HepG2 (cell line): ENCODE results near the gene LRRC55. TPM values are rescaled to one million over a fixed set of nuclear protein-coding genes. Genes with fewer than 3 reads are reported as not detected.

ENCODE experiments used
- ATAC-seq: fragments of 200-7000 bp; cut with Tn5 transposase; 3 replicates; pipeline ENCODE4 v1.9.1; 2020; ENCODE audit warnings: mild to moderate bottlenecking, moderate library complexity
- BruUV-seq: library from RNA; stranded (reverse); fragments of 400-500 nt; replicated peaks from 2 replicates; lab custom pipeline; 2021; lab: Mats Ljungman, UMichigan
- CTCF ChIA-PET: fragments of 300-600 bp; formaldehyde crosslinking; extraction: SDS; loops from one replicate; lab custom pipeline; 2021; ENCODE audit warnings: low total read pairs, inconsistent platforms, low intra/inter-chr PET ratio; lab: Yijun Ruan, JAX
- POLR2A ChIA-PET: fragments of 350-600 bp; sonication (Branson Sonifier 250); formaldehyde crosslinking; loops from one replicate; lab custom pipeline; 2020; ENCODE audit warnings: antibody characterized with exemption, inconsistent platforms; lab: Yijun Ruan, JAX
- DNase-seq: peaks from one replicate; pipeline ENCODE4 v3.0.0-alpha.2; 2015; ENCODE audit warnings: low spot score
- FAIRE-seq: peaks from 3 replicates; lab custom pipeline; 2011; peaks lifted over from hg19 to GRCh38; lab: Jason Lieb, UNC
- H2AFZ ChIP-seq: one replicate; pipeline ENCODE4 v1.6.1; 2011; ENCODE audit warnings: low read length, inconsistent platforms
- H3K27ac ChIP-seq: fragments of 300-600 bp; 3 replicates; pipeline ENCODE4 v1.8.0; 2011; ENCODE audit warnings: mixed run types, mild to moderate bottlenecking, mixed read lengths, low read length, inconsistent platforms; ENCODE audit not compliant: insufficient read depth; ENCODE audit errors: extremely low read length
- H3K27me3 ChIP-seq, 2 experiments: fragments of 200-600 bp in 1 of 2; 2 replicates in 1 of 2; 3 replicates in 1 of 2; pipeline versions ENCODE4 v1.6.0 to v1.8.0; 2011; ENCODE audit warnings: low read length in 2 of 2, mild to moderate bottlenecking in 2 of 2, moderate library complexity in 2 of 2, inconsistent platforms in 1 of 2; ENCODE audit not compliant: insufficient read depth in 2 of 2, control insufficient read depth in 1 of 2
- H3K36me3 ChIP-seq, 2 experiments: fragments of 200-600 bp in 1 of 2; replicated peaks in 1 of 2; 2 replicates in 1 of 2; 3 replicates in 1 of 2; pipeline versions ENCODE4 v1.5.1 to v1.8.0; 2011; ENCODE audit warnings: low read length in 2 of 2, inconsistent platforms in 1 of 2; ENCODE audit not compliant: insufficient read depth in 2 of 2, control insufficient read depth in 1 of 2
- H3K4me1 ChIP-seq: 2 replicates; pipeline ENCODE4 v1.5.1; 2012; ENCODE audit warnings: low read length, inconsistent platforms; ENCODE audit not compliant: insufficient read depth
- H3K4me2 ChIP-seq: 2 replicates; pipeline ENCODE4 v1.6.0; 2011; ENCODE audit warnings: low read depth, low read length, inconsistent platforms
- H3K4me3 ChIP-seq, 3 experiments: fragments of 200-600 bp in 1 of 3; sonication (generic), shearing (Covaris generic) in 1 of 3; replicated peaks in 1 of 3; 2 replicates each; pipeline ENCODE4 v1.5.1; 2011 to 2016; ENCODE audit warnings: low read length in 3 of 3, inconsistent platforms in 2 of 3, low read depth in 2 of 3, mild to moderate bottlenecking in 2 of 3, control low read depth in 1 of 3, mixed read lengths in 1 of 3; ENCODE audit not compliant: insufficient read depth in 1 of 3
- H3K79me2 ChIP-seq: one replicate; pipeline ENCODE4 v1.6.1; 2011; ENCODE audit warnings: low read length, inconsistent platforms; ENCODE audit not compliant: insufficient read depth
- H3K9ac ChIP-seq: 2 replicates; pipeline ENCODE4 v1.6.0; 2011; ENCODE audit warnings: mild to moderate bottlenecking, low read depth, low read length, inconsistent platforms; ENCODE audit not compliant: insufficient read depth
- H3K9me3 ChIP-seq: 2 replicates; pipeline ENCODE4 v1.5.1; 2012; ENCODE audit warnings: mild to moderate bottlenecking, low read length
- H4K20me1 ChIP-seq: 2 replicates; pipeline ENCODE4 v1.6.0; 2011; ENCODE audit warnings: inconsistent platforms, mild to moderate bottlenecking, low read length, moderate library complexity; ENCODE audit not compliant: insufficient read depth
- ATM ChIP-seq: fragments of 450-650 bp; IDR thresholded peaks from 2 replicates; pipeline ENCODE4 v1.7.1; 2017; ENCODE audit warnings: mild to moderate bottlenecking, borderline replicate concordance
- HOXA5 ChIP-seq: sonication (generic); formaldehyde crosslinking; IDR thresholded peaks from 2 replicates; pipeline ENCODE4 v1.4.0; 2020; ENCODE audit warnings: missing genetic modification reagents
- PAX8 ChIP-seq: sonication (generic); formaldehyde crosslinking; IDR thresholded peaks from 2 replicates; pipeline ENCODE4 v1.8.0; 2022; ENCODE audit warnings: mild to moderate bottlenecking, missing genetic modification reagents, borderline replicate concordance
- PITX1 ChIP-seq: sonication (generic); formaldehyde crosslinking; IDR thresholded peaks from 2 replicates; pipeline ENCODE4 v1.5.1; 2020; ENCODE audit warnings: mild to moderate bottlenecking, missing genetic modification reagents
- RAD51 ChIP-seq: fragments of 450-650 bp; IDR thresholded peaks from 2 replicates; pipeline ENCODE4 v1.6.1; 2016; ENCODE audit warnings: borderline replicate concordance
- ZEB1 ChIP-seq: IDR thresholded peaks from 2 replicates; pipeline ENCODE4 v1.6.1; 2012; ENCODE audit warnings: mild to moderate bottlenecking, low read depth, inconsistent platforms; ENCODE audit not compliant: insufficient replicate concordance
- ZMYM3 ChIP-seq: sonication (generic); formaldehyde crosslinking; IDR thresholded peaks from 2 replicates; pipeline ENCODE4 v1.5.1; 2020; ENCODE audit warnings: mild to moderate bottlenecking, missing genetic modification reagents
- WGBS: methylation state at CpG from one replicate; pipeline ENCODE4 v1.1.6; 2017; ENCODE audit warnings: low lambda C conversion rate; 5-methylcytosine and 5-hydroxymethylcytosine counted together
- in situ Hi-C: cut with HindIII; loops from 2 replicates; pipeline ENCODE4 v1.10.0; 2017; ENCODE audit warnings: low pct_unique_long_range_greater_than_20kb; ENCODE audit not compliant: extremely low pct_ligation_motif_present
- intact Hi-C: fragments of 100-400 bp; cut with micrococcal nuclease; formaldehyde crosslinking; loops from one replicate; pipeline ENCODE4 v1.10.0; 2022; ENCODE audit not compliant: unreplicated experiment
- polyA plus RNA-seq, 8 experiments: library from polyadenylated mRNA; depleted of rRNA in 3 of 8; stranded (reverse) in 7 of 8; unstranded in 1 of 8; fragments of >200 nt; fragmentation: Illumina TruSeq in 4 of 8; extraction: Trizol in 4 of 8; gene quantifications; 2 replicates each; pipeline versions ENCODE4 v1.2.1 to v1.2.3, GENCODE V29; 2011 to 2016; ENCODE audit warnings: low read depth in 4 of 8, missing spikeins in 1 of 8, mixed read lengths in 1 of 8; ENCODE audit not compliant: insufficient read depth in 1 of 8
- total RNA-seq, 5 experiments: library from RNA; depleted of rRNA; stranded (reverse); fragments of >200 nt; fragmentation: Illumina TruSeq; extraction: Trizol; gene quantifications; 2 replicates each; pipeline ENCODE4 v1.2.3, GENCODE V29; 2016; ENCODE audit warnings: low read depth in 1 of 5
- TF ChIP-seq, protein P1 (sequence below): sonication (generic); formaldehyde crosslinking; IDR thresholded peaks from 2 replicates; pipeline ENCODE4 v1.5.0; 2020; ENCODE audit warnings: mild to moderate bottlenecking, missing genetic modification reagents

Gene LRRC55
- total and polyA plus RNA-seq, 2 of the 13 experiments (the other 11 are each of a cell fraction or from before 2014, with no cell fraction given) = not detected

DNA sequence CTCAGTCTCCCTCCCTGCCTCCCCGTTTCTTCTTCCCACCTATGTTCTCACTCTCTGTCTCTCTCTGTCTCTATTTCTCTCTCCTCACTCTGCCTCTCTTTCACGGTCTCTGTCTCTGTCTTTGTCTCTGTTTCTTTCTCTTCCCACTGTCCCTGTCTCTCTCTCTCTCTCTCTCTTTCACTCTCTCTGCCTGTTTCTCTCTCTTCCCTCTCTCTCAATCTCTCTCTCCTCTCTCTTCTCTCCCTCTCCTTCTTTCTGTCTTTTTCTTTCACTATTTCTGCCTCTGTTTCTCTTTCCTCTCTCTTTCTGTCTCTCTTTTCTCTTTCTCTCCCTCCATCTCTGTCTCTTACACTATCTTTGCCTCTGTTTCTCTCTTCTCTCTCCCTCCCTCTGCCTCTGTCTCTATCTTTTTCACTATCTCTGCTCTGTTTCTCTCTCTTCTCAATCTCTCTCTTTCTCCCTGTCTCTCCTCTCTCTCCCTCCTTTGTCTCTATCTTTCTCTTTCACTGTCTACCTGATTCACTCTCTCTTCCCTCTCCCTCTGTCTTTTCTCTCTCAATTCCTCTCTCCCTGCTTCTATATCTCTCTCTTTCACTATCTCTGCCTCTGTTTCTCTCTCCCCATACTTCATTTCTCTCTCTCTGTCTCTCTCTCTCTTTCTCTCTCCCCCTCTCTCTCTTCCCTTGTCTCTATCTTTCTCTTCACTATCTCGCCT is 49.9 kb downstream of the LRRC55 start:
- in situ Hi-C loops = no loop called here
- H3K4me3 ChIP-seq = no peak overlapping the region
- H2AFZ ChIP-seq = no peak overlapping the region
- H3K27me3 ChIP-seq = peaks cover 2 to 21% of the 10 kb centered on the region in 2 experiments; a peak in 3 of 5 replicates
- no peak overlapping the region for H3K9ac ChIP-seq
- no peak overlapping the region for H3K4me2 ChIP-seq
- no TSS peak for BruUV-seq
- intact Hi-C loops = no loop called here
- H3K27ac ChIP-seq = no peak overlapping the region
- H3K79me2 ChIP-seq = no peaks in the 10 kb centered on the region
- DNase-seq (no peak), ATAC-seq (no peak), FAIRE-seq (no peak)
- no peaks in the 10 kb centered on the region for H3K9me3 ChIP-seq
- ChIA-PET POLR2A (no interaction called here), CTCF (no interaction called here)
- no peaks in the 10 kb centered on the region for H3K4me1 ChIP-seq
- no peaks in the 10 kb centered on the region for H4K20me1 ChIP-seq
- no peaks in the 10 kb centered on the region for H3K36me3 ChIP-seq
- TF ChIP-seq ZEB1 = no peak
- TF ChIP-seq ZMYM3 (CRISPR knock-in tag) = no peak
- 0 out of 2 replicates have a peak, but pooled peaks have one; percentile 9 for TF ChIP-seq ATM
- TF ChIP-seq HOXA5 (CRISPR knock-in tag) = no peak
- no peak for TF ChIP-seq PITX1 (CRISPR knock-in tag)
- TF ChIP-seq, protein P1, sequence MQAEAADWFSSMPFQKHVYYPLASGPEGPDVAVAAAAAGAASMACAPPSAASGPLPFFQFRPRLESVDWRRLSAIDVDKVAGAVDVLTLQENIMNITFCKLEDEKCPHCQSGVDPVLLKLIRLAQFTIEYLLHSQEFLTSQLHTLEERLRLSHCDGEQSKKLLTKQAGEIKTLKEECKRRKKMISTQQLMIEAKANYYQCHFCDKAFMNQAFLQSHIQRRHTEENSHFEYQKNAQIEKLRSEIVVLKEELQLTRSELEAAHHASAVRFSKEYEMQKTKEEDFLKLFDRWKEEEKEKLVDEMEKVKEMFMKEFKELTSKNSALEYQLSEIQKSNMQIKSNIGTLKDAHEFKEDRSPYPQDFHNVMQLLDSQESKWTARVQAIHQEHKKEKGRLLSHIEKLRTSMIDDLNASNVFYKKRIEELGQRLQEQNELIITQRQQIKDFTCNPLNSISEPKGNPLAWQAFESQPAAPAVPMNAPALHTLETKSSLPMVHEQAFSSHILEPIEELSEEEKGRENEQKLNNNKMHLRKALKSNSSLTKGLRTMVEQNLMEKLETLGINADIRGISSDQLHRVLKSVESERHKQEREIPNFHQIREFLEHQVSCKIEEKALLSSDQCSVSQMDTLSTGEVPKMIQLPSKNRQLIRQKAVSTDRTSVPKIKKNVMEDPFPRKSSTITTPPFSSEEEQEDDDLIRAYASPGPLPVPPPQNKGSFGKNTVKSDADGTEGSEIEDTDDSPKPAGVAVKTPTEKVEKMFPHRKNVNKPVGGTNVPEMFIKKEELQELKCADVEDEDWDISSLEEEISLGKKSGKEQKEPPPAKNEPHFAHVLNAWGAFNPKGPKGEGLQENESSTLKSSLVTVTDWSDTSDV = no peak
- TF ChIP-seq RAD51 = no peak
- no peak for TF ChIP-seq PAX8 (CRISPR knock-in tag)
- 1% methylated on average over 3 of the region's 3 CpGs for WGBS
